ENCODE data around the gene BBS9.

BBS9 gene

GRCh38 chr7:33155811-33156210 is 26.4 kb downstream of the BBS9 start:
- Mint-ChIP-seq H3K27me3 (no peaks in the 10 kb centered on the region), H3K36me3 (ENCODE audit: low read depth) (peaks cover 17% of the 10 kb centered on the region), H3K9me3 (no peaks in the 10 kb centered on the region), H3K4me1 (ENCODE audit: low read depth) (no peaks in the 10 kb centered on the region), H3K27ac (no peak overlapping the region), H3K4me3 (no peak overlapping the region)

DNA sequence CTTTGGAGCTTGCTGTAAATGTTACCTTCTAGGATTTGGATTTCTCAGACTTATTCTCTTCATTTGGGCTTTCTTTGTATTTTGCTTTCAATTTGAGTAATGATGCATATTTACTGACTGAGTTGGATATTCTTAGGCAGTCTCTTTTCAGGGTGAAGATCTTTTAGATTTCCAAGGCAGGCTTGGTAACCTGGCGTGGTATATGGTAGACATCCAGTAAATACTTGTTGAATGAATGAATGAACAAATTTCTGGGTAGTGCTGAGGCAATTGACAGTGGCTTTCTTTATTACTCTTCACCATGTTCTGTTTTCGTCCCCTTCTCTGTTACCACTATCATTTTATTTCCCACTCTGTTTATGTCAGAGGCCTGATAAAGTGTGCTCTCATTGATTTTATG is 27.1 kb downstream of the BBS9 start:
- Mint-ChIP-seq H3K4me3 (no peak overlapping the region), H3K27ac (no peak overlapping the region), H3K36me3 (ENCODE audit: low read depth) (peaks cover 21% of the 10 kb centered on the region), H3K9me3 (no peaks in the 10 kb centered on the region), H3K27me3 (no peaks in the 10 kb centered on the region), H3K4me1 (ENCODE audit: low read depth) (no peaks in the 10 kb centered on the region)

GRCh38 chr7:33157311-33157710 is 27.9 kb downstream of the BBS9 start:
- H3K9me3 Mint-ChIP-seq: no peaks in the 10 kb centered on the region
- peaks cover 30% of the 10 kb centered on the region for H3K36me3 Mint-ChIP-seq (ENCODE audit: low read depth)
- no peak overlapping the region for H3K27ac Mint-ChIP-seq
- H3K4me1 Mint-ChIP-seq (ENCODE audit: low read depth): no peaks in the 10 kb centered on the region
- H3K27me3 Mint-ChIP-seq: no peaks in the 10 kb centered on the region
- no peak overlapping the region for H3K4me3 Mint-ChIP-seq

- Mint-ChIP-seq H3K9me3 (no peaks in the 10 kb centered on the region), H3K36me3 (ENCODE audit: low read depth) (peaks cover 32% of the 10 kb centered on the region), H3K4me1 (ENCODE audit: low read depth) (no peaks in the 10 kb centered on the region), H3K4me3 (no peak overlapping the region), H3K27ac (no peak overlapping the region), H3K27me3 (no peaks in the 10 kb centered on the region)
Observed at GRCh38 chr7:33157781-33158180, 28.4 kb downstream of the BBS9 start.

DNA sequence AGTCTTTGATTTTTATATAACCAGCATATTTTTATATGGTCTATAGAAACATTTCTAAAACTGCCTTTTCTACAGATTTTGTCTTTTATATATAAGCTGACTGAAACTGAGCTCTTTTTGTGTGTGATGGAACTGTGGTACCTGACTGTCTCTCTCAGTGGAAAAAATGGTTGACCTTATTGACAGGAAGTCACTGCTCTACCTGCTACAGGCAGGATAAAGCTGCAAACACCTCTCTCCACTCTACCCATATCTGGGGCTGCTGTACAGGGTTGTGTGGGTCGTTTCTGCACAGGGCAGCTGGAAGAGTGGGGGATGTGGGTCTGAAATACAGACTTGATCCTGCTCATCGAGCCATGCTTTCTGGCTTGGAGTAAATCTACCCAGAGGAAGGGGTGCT is 48.5 kb downstream of the BBS9 start:
- Mint-ChIP-seq H3K27me3 (no peaks in the 10 kb centered on the region), H3K4me1 (ENCODE audit: low read depth) (no peaks in the 10 kb centered on the region), H3K4me3 (no peak overlapping the region), H3K9me3 (peaks cover 16% of the 10 kb centered on the region), H3K27ac (no peak overlapping the region), H3K36me3 (ENCODE audit: low read depth) (peaks cover 26% of the 10 kb centered on the region)

- no peaks in the 10 kb centered on the region for H3K4me1 Mint-ChIP-seq (ENCODE audit: low read depth)
Observed at GRCh38 chr7:33179519-33179918, 50.2 kb downstream of the BBS9 start.

DNA sequence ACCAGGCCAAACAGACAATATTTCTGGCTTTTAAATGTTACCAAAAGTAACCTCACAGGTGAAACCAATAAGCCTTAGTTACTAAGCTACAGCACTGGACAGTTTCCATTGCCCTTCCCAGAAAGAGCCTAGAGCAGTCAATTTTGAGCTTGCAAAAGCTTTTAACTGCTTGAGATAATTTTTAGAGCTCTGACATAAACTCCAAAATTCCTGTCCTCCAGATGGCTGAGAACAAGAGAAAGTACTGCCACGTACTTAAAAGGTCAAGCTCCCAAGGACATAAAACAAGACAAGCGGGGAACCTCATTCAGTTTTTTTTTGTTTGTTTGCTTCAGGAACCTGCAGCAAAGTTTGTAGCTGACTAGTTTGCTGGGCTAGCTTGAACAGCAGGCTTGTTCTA is 54.1 kb downstream of the BBS9 start:
- Mint-ChIP-seq H3K4me1 (ENCODE audit: low read depth) (no peaks in the 10 kb centered on the region), H3K27ac (no peak overlapping the region), H3K4me3 (no peak overlapping the region), H3K36me3 (ENCODE audit: low read depth) (peaks cover 20% of the 10 kb centered on the region), H3K27me3 (no peaks in the 10 kb centered on the region), H3K9me3 (peaks cover 7% of the 10 kb centered on the region)

More at GRCh38 chr7:33179519-33179918, 50.2 kb downstream of the BBS9 start:
- Mint-ChIP-seq H3K4me3 (no peak overlapping the region), H3K36me3 (ENCODE audit: low read depth) (peaks cover 21% of the 10 kb centered on the region), H3K9me3 (peaks cover 7% of the 10 kb centered on the region), H3K27me3 (no peaks in the 10 kb centered on the region), H3K27ac (no peak overlapping the region)

DNA sequence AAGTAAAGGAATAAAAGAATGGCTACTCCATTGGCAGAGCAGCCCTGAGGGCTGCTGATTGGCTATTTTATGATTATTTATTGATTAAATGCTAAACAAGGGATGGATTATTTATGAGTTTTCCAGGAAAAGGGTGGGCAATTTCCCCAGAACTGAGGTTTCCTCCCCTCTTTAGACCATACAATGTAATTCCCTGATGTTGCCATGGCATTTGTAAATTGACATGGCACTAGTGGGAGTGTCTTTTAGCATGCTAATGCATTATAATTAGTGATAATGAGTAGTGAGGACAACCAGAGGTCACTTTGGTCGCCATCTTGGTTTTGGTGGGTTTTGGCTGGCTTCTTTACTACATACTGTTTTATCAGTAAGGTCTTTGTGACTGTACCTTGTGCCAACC is 55.5 kb downstream of the BBS9 start:
- H3K36me3 Mint-ChIP-seq (ENCODE audit: low read depth): peaks cover 10% of the 10 kb centered on the region
- H3K27me3 Mint-ChIP-seq: no peaks in the 10 kb centered on the region
- no peaks in the 10 kb centered on the region for H3K4me1 Mint-ChIP-seq (ENCODE audit: low read depth)
- no peak overlapping the region for H3K4me3 Mint-ChIP-seq
- no peak overlapping the region for H3K27ac Mint-ChIP-seq
- H3K9me3 Mint-ChIP-seq: peaks cover 3% of the 10 kb centered on the region

DNA sequence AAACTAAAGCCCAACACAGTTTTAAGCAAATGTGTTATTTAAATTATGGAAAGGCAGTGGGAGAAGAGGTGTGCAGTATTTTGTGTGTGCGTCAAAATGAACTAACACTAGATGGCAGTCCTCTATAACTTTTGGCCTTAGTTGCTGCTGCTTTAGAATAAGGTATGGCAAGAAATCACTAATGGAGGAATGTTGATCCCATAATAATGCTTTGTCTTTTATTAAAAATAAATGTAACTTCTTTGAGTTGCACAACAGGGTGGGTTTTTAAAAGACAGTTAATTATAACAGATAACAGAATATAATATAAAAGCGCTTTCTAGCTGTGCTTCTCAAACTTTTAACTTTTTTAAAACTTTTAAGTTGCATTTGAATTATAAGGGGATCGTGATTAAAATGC is 56.4 kb downstream of the BBS9 start:
- Mint-ChIP-seq H3K27ac (no peak overlapping the region), H3K4me1 (ENCODE audit: low read depth) (peaks cover 6% of the 10 kb centered on the region), H3K36me3 (ENCODE audit: low read depth) (peaks cover 3% of the 10 kb centered on the region), H3K9me3 (peaks cover 4% of the 10 kb centered on the region), H3K4me3 (no peak overlapping the region), H3K27me3 (no peaks in the 10 kb centered on the region)

DNA sequence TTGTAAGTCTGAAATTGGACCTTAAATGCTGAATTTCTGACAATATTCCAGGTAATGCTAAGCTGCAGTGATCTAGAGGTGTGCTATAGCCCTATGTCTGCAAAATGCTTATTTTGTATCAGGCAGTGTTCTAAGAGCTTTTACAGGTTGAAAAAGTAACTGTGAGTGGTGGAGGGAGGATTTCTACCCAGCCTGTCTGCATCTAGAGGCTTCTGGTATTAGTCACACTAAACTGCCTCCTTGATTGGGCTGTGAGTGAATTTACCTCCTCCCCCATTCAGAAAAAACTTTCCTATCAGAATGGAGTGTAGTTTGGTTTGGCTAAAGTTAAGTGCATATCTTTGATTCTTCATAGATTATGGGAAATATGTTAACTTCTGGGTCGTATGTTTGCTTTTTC is 56.8 kb downstream of the BBS9 start:
- Mint-ChIP-seq H3K4me1 (ENCODE audit: low read depth) (peaks cover 10% of the 10 kb centered on the region), H3K36me3 (ENCODE audit: low read depth) (no peaks in the 10 kb centered on the region), H3K27me3 (no peaks in the 10 kb centered on the region), H3K4me3 (no peak overlapping the region), H3K27ac (no peak overlapping the region), H3K9me3 (peaks cover 4% of the 10 kb centered on the region)

DNA sequence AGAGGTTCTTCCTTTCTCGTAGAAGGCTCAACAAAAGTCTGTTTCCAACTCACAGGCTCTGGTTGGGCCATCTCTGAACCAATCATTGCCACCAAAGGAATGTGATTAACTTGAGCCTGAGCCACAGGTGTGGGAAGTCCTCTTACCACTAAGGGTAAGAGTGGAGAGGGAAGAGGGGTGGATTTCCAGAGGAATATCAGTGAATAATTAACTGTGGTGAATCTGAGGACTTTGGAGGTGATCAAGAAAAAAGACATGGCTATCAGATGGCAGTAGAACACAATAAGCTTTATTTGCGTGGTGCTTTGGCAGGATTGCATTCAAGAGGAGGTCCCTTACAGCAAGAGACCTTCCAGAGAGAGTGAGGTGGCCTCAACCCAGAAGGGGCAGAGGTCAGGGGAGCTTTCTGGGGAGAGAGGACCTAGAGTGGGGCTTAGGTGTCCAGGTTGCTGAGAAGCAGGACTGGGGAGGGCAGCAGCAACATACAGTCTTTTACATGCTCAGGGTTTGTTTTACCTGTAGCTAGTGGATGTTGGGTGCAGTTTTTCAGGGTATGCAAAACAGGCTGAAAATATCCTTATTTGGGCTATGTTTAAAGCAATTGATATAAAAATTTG is 61.4 kb downstream of the BBS9 start:
- Mint-ChIP-seq H3K9me3 (peaks cover 4% of the 10 kb centered on the region), H3K4me3 (peak overlapping the region; percentile 18), H3K4me1 (ENCODE audit: low read depth) (peaks cover 15% of the 10 kb centered on the region), H3K36me3 (ENCODE audit: low read depth) (no peaks in the 10 kb centered on the region), H3K27ac (peak overlapping the region; percentile 18), H3K27me3 (no peaks in the 10 kb centered on the region)

- Mint-ChIP-seq H3K9me3 (peaks cover 4% of the 10 kb centered on the region), H3K4me1 (ENCODE audit: low read depth) (peaks cover 15% of the 10 kb centered on the region), H3K36me3 (ENCODE audit: low read depth) (no peaks in the 10 kb centered on the region), H3K27ac (no peak overlapping the region), H3K27me3 (no peaks in the 10 kb centered on the region), H3K4me3 (no peak overlapping the region)
Observed at GRCh38 chr7:33191340-33191739, 62.0 kb downstream of the BBS9 start.

DNA sequence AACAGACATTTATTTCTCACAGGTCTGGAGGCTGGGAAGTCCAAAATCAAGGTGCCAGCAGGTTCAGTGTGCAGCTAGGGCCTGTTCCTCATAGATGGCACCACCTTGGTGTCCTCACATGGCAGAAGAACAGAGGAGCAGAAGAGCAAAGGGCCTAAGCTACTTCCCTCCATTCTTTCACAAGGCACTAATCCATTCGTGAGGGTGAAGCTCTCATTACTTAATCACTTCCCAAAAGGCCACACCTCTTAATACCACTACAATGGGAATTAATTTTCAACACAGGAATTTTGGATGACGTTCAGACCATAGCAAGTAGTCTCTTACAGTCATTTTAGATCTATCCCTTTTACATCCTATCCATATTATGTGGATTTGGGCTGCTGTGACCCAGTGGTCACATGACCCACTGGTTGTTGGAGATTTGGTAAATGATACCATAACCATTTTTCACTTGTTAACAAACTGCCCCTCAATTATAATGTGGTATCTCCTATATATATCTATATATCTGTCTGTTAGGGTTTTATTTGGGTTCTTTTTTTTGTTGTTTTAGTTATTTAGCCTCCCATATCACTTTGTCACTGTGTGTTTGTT is 63.4 kb downstream of the BBS9 start:
- Mint-ChIP-seq H3K27ac (no peak overlapping the region), H3K4me3 (no peak overlapping the region), H3K27me3 (no peaks in the 10 kb centered on the region), H3K4me1 (ENCODE audit: low read depth) (peaks cover 15% of the 10 kb centered on the region), H3K36me3 (ENCODE audit: low read depth) (no peaks in the 10 kb centered on the region), H3K9me3 (peaks cover 4% of the 10 kb centered on the region)

DNA sequence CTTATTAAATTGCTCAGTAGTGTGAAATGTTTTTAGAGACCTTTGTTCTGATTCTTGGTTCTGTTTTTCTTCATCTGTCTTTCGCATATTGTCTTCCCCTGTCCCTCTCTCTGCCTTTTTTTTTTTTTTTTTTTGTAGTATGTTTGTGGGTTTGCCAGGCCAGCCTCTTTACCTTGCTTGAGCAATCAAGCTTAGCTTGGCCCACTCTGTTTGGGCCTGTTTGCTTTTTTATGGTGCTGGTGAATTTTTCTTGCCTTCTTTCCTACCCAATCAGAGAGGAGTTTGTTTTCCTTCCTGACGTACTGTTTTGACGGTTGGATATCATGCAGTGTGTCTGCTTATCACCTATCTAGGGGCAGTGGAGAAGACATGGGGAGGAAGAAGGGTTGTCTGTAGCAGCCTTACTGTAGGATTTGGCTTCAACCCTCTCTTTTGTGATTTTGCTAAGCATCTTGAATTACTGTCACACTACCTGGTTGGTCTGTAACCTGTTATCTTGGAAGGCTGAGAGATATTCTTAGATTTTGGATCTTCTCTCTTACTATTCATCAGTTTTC is 64.0 kb downstream of the BBS9 start:
- no peak overlapping the region for H3K4me3 Mint-ChIP-seq
- H3K27ac Mint-ChIP-seq: no peak overlapping the region
- no peaks in the 10 kb centered on the region for H3K27me3 Mint-ChIP-seq
- H3K4me1 Mint-ChIP-seq (ENCODE audit: low read depth): peaks cover 15% of the 10 kb centered on the region
- peaks cover 4% of the 10 kb centered on the region for H3K9me3 Mint-ChIP-seq
- H3K36me3 Mint-ChIP-seq (ENCODE audit: low read depth): no peaks in the 10 kb centered on the region

GRCh38 chr7:33195264-33195663 is 65.9 kb downstream of the BBS9 start:
- Mint-ChIP-seq H3K27me3 (no peaks in the 10 kb centered on the region), H3K36me3 (ENCODE audit: low read depth) (no peaks in the 10 kb centered on the region), H3K4me1 (ENCODE audit: low read depth) (peaks cover 14% of the 10 kb centered on the region), H3K9me3 (peaks cover 4% of the 10 kb centered on the region), H3K4me3 (no peak overlapping the region), H3K27ac (no peak overlapping the region)

- Mint-ChIP-seq H3K4me1 (ENCODE audit: low read depth) (peaks cover 4% of the 10 kb centered on the region), H3K27ac (no peak overlapping the region), H3K36me3 (ENCODE audit: low read depth) (peaks cover under 1% of the 10 kb centered on the region), H3K4me3 (no peak overlapping the region), H3K9me3 (peaks cover under 1% of the 10 kb centered on the region), H3K27me3 (no peaks in the 10 kb centered on the region)
Observed at GRCh38 chr7:33196221-33196620, 66.9 kb downstream of the BBS9 start.
